GM21619 (cell line): ENCODE measurements around the gene ASB6.
"Not testable (repeated sequence)": the region's sequence is repeated elsewhere in the genome, so short reads cannot be mapped to it uniquely, and the experiment has no call there.

Experiments
- ATAC-seq: cut with Tn5 transposase; IDR thresholded peaks from one replicate; pipeline ENCODE4 v1.9.1; 2021; ENCODE audit not compliant: unreplicated experiment

Gene ASB6

DNA sequence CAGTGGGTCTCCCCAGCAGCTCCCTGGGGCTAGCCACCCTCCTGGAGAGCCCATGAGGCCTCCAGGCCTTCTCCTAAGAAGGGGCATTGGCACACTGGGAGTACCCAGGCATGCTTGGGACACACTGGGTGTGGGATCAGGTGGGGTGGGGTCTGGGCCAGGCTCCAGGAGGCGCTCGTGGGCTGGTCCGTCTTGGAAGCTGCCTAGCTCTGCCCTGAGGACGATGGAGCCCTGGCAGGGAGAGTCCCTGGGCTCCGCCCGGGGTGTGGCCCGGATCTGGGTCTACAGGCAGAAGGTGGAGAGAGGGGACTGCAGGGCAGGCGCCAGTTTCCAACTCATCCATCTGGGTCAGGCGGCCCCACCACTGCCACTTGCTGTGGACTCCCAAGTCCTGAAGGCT lies 25.9 kb upstream of the ASB6 start:
- no peak for ATAC-seq

DNA sequence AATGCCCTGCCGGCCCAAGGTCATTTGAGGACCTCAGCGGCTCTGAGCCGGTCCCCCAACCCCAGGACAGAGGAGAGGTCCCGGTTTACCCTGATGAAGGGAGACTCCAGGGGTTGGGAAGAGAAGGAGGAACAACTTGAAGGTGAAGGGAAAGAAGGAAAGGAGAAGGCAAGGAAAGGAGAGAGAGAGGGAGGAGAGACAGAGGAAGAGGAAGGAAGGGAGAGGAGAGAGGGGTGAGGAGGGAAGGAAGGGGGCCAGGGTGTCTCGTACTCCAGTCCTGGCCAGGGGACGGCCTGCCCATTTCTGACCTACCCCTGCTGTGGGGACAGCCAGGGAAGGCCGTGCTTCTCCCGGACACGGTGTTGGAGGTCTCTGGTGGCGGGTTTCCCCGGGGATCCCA lies 25.4 kb upstream of the ASB6 start:
- ATAC-seq = no peak

DNA sequence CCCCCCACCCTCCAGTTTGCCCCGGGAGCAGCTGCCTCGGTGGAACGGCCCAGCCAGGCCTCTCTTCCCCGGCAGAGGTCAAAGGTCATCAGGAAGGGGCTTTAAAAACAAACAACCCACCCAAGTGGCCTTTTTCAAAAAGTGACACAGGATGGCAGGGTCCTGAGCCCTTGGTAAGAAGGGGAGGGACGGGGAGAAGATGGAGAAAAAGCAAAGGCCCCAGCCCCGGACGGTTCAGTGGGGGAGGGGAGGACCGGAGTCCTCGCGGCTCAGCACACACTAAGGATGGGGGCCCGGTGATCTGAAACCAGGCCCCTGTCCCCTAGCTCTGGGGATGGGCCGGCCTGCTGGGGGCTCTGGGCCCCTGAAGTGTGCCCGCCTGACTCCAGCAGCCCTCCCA lies 24.6 kb upstream of the ASB6 start:
- no peak for ATAC-seq

DNA sequence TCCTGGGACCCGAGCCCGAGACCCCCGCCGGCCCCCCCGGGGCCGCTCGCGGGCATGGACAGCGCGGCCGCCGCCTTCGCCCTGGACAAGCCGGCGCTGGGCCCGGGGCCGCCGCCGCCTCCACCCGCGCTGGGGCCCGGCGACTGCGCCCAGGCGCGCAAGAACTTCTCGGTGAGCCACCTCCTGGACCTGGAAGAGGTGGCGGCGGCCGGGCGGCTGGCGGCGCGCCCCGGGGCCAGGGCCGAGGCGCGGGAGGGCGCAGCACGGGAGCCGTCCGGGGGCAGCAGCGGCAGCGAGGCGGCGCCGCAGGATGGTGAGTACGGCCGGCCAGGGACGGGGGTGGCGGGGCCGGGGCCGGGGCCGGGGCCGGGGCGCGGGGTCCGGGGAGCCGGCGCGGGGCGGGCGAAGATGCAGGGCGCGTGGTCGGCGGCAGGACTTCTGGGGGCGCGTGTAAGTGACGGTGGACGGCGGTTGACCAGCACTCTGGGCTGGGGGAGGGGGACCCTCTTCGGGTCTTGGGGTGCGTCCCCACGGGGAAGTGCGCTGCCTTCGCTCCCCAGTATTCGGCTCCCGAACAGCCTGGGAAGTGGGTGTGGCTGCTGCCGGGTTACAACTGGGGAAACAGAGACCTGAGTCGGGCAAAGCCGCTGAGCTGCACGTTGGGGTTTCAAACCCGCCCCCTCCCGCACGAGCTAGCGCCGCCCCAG lies 24.0 kb upstream of the ASB6 start:
- no peak for ATAC-seq

DNA sequence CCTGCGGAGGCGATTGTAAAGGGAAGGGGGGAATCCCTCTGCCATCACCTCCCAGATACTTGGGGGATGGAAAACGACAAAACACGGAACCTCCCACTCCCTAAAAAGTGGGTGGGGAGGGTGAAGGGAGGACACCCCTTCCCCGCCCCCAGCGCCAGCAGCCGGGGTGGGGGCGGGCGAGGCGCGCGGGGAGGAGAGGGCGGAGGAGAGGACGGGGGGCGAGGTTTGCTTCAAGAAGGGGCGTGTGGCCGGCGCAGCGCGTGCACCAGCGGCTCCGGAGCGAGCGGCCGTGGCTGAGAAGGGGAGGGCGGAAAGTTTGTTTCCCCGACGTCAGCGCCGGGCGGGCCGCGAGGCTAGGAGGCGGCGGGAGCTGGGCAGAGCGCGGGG lies 23.4 kb upstream of the ASB6 start, which contains the start of gene PRRX2:
TSS of gene PRRX2 (plus strand) at position 259 of the 387 bp plus-strand sequence. CDS start 221 bp downstream, outside the sequence.
- no peak for ATAC-seq

DNA sequence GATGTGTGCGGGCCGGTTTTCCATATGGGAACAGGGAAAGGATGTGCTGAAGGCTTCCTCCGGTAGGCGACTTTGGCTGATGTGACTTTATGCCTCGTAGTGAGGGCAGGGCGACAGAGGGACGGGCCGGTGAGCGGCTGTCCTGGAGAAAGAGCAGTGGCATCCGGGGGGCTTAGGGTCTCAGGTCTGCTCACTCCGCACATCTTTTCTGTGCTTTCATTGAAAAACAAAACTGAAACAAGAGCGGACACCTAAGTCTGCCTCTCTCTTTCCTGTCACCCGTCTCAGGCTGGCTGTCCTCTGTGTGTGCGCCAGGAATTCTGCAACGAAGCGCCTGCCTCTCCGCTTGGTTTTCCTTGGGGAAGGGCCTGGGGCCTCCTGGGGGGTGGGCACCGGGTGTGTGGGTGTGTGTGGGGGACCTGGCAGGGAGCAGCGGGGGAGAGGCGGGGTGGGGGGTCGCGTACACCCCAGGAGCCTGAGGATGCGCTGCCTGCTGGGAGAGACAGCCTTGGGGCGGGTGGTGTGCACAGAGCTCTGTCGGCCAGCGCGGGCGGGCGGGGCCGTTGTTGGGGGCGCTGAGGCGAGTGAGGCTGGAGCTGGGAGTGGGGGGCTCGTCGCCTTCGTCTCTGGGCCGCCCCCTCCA lies 22.9 kb upstream of the ASB6 start:
- no peak for ATAC-seq

DNA sequence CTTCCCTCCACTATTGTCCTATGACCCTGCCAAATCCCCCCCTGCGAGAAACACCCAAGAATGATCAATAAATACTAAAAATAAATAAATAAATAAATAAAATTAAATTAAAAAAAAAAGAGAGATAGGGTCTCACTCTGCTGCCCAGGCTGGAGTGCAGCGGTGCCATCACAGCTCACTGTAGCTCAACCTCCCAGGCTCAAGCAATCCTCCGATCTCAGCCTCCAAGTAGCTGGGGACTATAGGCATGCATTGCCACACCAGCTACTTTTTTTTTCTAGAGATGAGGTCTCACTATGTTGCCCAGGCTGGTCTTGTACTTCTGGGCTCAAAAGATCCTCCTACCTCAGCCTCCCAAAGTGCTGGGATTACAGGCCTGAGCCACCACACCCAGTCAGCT lies 20.3 kb upstream of the ASB6 start:
- not testable (repeated sequence) for ATAC-seq

DNA sequence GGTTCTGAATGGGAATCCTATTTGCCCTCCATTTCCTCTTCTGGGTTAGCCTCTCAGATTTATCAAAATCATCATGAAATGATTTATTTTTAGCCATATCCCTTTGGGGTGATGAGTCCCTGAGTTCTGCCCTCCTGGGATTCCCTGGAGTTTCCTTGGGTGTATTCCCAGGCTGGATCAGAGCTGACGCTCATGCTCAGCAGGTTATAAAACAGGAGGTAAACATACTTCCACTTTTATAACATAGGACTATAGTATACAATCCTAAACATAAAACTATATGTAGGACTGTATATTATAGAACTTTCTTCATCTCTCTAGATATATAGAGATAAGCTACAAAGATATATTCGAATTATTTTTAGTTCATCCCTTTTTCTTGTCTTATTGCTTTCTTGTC lies 19.1 kb upstream of the ASB6 start:
- ATAC-seq = no peak

DNA sequence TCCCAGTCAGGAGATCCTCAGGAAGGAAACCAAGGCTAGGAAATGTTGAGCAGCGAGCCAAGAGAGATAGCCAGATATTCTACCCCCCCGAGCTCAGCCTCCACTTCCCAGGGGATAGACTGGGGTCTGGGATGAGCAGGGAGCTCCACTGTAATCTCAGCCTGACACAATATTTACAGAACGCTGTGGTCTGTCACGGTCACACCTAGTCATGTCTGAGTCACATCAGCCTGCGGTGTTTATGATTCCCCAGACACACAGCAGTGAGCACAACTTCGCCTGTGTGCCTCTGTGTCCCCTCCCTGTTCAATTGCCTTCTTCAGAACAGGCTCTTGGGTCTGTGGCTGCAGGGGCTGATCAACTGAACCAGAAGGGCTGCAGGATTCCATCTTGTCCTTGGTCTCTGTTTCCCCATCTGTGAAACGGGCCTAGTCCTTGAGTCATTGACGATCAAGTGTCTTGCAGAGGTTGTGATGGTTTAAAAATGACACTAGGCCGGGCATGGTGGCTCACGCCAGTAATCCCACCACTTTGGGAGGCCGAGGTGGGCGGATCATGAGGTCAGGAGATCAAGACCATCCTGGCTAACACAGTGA lies 14.9 kb upstream of the ASB6 start:
- no peak for ATAC-seq

DNA sequence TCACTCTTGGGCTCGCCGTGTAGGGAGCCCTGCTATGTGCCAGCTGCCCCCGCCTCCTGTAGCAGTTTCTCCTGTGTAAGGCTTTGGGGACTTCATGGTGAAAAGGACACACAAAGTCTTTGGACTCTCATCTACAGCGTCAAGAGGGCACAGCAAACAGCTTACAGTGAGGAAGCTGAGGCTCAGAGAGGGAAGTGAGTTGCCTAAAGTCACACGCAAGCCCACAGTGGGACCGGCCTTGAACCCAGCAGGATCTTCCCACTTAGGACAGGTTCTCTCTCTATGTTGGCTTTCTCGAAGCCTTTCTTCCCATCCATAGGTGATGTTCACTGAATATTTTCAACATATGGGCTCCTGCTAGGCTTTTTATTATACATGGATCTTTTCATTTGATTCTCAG lies 13.7 kb upstream of the ASB6 start:
- no peak for ATAC-seq

DNA sequence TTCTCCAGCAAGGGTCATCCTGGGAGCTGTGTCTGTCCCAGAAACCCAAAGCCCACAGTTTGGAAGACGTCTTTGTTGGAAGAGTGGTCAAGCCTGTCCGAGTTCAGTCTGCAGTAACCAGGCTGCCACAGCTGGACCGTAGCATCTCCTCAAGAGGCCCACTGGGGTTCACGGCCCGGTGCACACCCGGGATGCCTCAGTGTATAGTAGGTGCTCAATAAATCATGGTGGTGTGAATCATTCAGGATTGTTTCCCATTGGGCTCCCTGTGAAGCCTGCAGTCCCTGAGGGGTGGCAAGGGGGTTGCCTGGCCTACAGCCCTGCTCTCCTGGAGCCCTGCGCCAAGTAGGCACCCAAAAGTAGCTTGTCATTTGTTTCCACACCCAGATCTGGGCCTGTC lies 13.2 kb upstream of the ASB6 start:
- ATAC-seq = no peak

DNA sequence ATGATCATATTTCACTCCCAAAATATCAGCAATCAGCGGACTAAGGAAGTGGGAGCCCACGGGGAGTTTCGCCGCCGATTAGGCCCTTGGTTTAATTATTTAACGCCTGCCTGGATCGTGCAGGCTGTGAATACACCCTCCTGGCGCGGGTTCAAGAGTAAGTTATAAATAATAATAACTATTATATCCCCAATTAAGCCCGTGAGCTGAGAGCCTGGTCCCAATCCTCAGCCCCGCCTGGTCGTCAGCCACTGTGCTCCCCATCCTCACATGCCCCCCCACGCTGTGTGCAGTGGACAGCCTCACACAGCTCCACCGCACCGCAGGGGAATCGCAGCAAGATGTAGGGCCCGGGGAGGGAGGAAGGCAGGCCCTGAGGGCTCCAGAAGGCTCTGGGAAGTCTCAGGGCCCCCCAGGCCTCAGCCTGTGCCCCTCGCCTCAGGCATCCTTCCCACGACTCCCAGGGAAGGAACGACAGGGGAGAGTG lies 12.6 kb upstream of the ASB6 start:
- ATAC-seq = no peak

DNA sequence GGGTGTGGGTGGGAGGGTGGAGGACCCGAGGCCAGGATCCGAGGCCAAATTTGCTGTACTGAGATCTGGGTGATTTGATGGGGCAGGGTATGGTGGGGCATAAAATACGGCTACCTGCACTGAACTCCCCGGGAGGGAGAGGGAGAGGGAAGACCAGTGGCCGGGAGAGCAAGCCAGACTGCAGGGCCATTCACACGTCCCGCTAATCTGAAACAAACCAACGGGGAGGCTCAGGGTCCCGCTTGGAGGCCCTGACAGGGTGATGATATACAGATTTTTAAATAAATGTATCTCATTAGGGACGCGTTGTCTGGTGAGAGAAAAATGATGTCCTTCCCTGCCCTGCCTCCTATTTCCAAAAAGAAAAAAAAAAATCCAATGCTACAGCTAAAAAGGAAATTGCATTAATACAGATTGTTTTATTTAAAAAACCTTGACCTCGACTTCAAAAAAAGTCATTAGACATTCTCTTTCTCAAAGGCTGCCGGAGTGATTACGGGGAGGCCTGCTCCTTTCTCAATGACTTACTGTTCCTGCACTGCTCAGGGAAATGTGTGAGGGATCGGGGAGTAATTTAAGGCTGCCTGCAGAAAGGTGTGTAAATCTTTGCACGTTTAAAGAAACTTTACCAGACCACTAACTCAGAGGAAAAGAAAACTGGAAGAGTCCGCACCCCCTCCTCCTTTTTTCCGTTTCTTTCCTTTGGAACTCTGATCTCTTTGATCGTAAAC lies 12.0 kb upstream of the ASB6 start:
- ATAC-seq = no peak

DNA sequence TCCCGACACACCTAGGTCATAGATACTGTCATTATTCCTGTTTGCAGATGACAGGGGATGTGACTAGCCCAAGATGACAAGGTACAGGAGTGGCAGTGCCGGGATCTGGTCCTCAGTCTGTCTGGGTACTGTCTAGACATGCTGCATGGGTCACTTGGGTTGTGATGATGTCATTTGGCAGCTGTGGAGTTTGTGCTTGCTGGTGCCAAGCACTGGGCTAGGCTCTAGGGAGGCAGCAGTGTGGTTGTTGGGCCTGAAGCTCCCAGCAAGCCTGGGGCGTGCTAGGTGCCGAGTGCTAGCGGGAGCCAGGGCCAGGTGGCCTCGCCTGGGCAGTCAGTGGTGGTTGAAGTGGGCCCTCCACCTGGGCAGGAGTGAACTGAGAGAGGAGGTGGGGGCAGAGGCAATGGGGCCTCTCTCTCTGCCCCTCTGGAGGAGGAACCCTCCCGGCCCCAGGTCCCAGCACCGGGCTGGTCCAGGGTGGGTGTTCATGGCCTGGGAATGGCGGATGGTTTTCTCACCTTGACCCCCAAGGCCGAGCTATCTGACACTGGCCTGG lies 8.8 kb upstream of the ASB6 start:
- ATAC-seq = no peak

DNA sequence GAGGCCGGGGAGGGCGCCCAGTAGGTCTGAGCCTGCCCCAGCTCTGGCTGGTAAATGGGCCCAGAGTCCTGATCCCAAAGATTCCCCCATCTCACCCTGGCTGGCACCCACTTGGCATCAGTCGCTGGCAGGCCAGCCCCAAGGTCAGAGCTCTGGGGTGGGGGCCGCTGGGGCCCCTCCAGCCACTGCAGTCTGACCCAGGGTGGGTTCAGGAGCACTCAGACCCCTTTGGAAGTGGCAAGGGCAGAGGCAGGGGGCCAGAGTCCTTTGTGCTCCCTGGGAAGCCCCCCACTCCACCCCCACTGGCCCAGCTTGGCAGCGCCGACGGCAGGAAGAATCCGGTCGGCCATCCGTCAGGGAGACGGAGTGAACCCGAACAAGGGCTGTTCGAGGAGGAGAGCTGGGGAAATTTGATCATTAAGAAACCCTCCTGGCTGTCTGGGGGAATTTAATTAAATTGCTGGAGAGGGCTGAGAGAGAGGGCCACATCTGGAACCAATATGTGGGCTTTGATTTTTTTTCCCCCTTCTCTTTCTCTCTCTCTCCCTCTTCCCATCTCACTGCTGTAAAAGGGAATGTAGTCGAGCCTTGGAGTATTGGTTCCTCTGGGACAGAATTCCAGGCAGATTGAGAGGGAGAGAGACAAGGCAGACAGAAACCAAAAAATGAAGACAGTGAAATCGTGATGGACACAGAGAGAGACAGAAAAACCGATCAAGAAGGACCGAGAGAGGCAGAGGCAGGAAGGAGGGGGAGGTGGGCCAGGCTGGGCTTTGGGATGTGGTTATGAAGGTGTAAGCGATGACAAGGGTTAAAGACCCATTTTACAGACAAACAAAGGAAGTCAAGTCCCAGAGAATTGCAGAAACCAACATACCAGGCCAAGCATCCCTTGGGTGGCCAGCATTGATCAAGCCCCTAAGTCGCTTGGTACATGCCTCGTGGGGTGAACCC lies 8.1 kb upstream of the ASB6 start:
- no peak for ATAC-seq

DNA sequence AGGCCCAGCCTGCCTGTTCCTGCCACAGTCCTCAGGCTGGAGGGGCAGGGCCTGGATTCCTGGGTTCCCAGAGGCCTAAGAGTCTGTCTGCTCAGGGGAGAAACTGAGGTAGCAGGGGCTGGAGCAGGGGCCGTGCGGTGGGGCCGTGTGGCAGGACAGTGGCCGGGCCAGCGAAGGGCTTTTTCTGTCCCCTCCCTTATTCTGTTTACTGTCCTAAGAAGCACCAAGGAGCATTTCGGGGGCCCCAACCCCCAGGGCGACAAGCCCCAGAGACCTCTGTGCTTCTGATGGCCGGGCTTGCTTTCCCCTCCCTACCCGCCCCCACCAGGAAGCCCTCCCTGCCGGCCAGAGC lies 6.8 kb upstream of the ASB6 start:
- no peak for ATAC-seq

DNA sequence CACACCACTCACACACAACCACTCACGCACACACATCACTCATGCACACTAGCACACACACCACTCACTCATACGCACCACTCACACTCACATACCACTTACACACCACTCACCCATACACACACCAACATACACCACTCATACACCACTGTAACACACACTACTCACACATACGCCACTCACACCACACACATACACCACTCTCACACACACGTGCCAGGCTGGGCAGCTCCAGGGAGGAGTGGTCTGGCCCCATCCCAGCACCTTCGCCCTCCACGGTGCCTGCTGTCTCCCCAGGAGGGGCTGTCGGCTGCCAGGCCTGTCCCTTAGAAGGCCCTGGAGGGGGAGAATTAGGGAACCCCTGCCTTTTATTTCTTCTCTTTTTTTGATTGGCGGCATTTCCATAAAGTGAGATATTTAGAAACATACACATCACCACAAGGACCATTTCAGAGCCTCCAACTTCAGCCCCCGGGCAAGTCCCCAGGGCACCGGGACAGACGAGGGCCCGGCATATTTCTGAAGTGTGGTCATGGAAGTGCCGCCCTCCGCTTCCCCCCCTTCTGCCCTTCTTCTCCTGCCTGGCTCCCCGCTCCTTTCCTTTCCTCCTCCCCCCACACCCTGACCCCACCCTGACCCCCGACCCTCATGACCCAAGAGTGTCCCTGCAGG lies 6.3 kb upstream of the ASB6 start:
- ATAC-seq = no peak

DNA sequence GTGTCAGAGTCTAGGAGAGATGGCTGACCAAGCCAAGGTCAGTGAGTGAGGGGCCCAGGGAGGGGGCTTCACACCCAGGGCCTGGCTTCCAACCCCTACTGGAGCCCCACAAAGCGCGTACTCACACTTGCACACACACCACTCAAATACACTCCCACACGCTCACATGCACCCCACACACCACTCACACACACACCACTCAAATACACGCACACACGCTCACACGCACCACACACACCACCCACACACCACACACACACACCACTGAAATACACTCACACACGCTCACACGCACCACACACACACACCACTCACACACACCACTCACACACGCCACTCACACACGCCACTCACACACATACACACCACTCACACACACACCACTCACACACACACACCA lies 5.7 kb upstream of the ASB6 start:
- ATAC-seq = no peak

DNA sequence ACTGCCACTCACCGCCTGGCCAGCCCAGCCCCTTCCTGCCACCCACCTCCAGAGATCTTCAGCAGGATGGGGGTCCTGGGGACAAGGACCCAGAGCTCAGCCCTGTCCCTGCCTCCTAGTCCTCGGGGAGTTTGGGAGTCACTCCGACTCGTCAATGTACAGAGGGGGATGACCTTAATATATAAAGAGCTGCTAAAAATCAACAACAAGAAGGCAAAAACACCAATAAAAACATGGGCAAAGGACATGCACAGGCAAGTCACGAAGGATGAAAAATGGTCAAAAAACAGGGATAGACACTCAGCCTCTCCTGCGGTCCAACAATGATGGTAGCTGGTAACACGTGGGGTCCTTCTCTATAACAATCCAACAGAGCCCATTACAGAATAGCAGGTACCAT lies 4.7 kb upstream of the ASB6 start:
- no peak for ATAC-seq

DNA sequence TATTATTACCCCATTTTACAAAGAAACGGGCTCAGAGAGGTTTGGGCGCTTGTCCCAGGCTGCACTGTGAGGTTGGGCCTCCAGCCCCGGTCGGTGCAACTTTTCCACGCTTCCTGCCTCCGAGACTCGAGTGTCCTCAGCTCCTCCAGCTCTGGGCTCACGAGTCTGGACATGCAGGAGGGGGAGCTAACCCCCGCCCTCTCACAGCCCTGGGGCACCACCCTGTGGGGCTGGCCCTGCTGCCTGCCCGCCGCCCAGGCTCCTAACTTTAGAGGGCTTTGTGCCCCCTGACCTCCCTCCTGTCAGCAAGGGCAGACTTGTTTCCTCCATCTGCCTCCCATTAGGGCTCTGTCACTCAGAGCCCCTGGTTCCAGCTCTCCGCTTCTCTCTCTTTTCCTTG lies 4.3 kb upstream of the ASB6 start:
- no peak for ATAC-seq
